ENCODE results near the gene PTEN.

PTEN gene

GRCh38 chr10:87960230-87960629 lies 96.8 kb downstream of the PTEN start:
- Histone ChIP-seq H3K36me3 (peaks cover 68% of the 10 kb centered on the region), H3K9ac (no peak overlapping the region), H3K4me3 (no peak overlapping the region), H3K4me2 (no peak overlapping the region), H3K27me3 (no peaks in the 10 kb centered on the region), H3K27ac (no peak overlapping the region), H4K20me1 (peaks cover 17% of the 10 kb centered on the region; the same call in 1 of the 2 replicates), H3K4me1 (no peaks in the 10 kb centered on the region), H3K9me3 (no peaks in the 10 kb centered on the region)
- TF ChIP-seq Cebpa-rat (IDR thresholded peaks at IDR 0.05), result no peak

GRCh38 chr10:87961314-87961713 lies 97.9 kb downstream of the PTEN start:
- TF ChIP-seq Cebpa-rat (IDR thresholded peaks at IDR 0.05), result no peak
- H3K4me3 ChIP-seq, result no peak overlapping the region
- H3K36me3 ChIP-seq, result peaks cover 69% of the 10 kb centered on the region
- H3K9ac ChIP-seq, result no peak overlapping the region
- no peaks in the 10 kb centered on the region for H3K27me3 ChIP-seq
- H3K27ac ChIP-seq, result no peak overlapping the region
- no peaks in the 10 kb centered on the region for H3K4me1 ChIP-seq
- 0 out of 2 replicates have a peak, but pooled peaks cover 12% of the 10 kb centered on the region for H4K20me1 ChIP-seq
- no peaks in the 10 kb centered on the region for H3K9me3 ChIP-seq
- no peak overlapping the region for H3K4me2 ChIP-seq

- no peak overlapping the region for H3K9ac ChIP-seq
- H4K20me1 ChIP-seq, result 0 out of 2 replicates have a peak, but pooled peaks cover 12% of the 10 kb centered on the region
- no peak overlapping the region for H3K4me3 ChIP-seq
- H3K9me3 ChIP-seq, result no peaks in the 10 kb centered on the region
- no peak overlapping the region for H3K27ac ChIP-seq
- no peaks in the 10 kb centered on the region for H3K27me3 ChIP-seq
- H3K36me3 ChIP-seq, result peaks cover 46% of the 10 kb centered on the region
- no peak overlapping the region for H3K4me2 ChIP-seq
- H3K4me1 ChIP-seq, result no peaks in the 10 kb centered on the region
- TF ChIP-seq Cebpa-rat (IDR thresholded peaks at IDR 0.05), result no peak
Observed at GRCh38 chr10:87966459-87966858, 103.0 kb downstream of the PTEN start.

- no peaks in the 10 kb centered on the region for H3K9me3 ChIP-seq
- no peak overlapping the region for H3K4me2 ChIP-seq
- no peaks in the 10 kb centered on the region for H4K20me1 ChIP-seq
- H3K27me3 ChIP-seq, result no peaks in the 10 kb centered on the region
- H3K4me3 ChIP-seq, result no peak overlapping the region
- no peak overlapping the region for H3K27ac ChIP-seq
- no peaks in the 10 kb centered on the region for H3K4me1 ChIP-seq
- H3K9ac ChIP-seq, result no peak overlapping the region
- TF ChIP-seq Cebpa-rat (IDR thresholded peaks at IDR 0.05), result no peak
- no peaks in the 10 kb centered on the region for H3K36me3 ChIP-seq
Observed at GRCh38 chr10:87973635-87974034, 110.2 kb downstream of the PTEN start.

- Histone ChIP-seq H3K27ac (no peak overlapping the region), H3K4me1 (no peaks in the 10 kb centered on the region), H4K20me1 (no peaks in the 10 kb centered on the region), H3K36me3 (no peaks in the 10 kb centered on the region), H3K9me3 (no peaks in the 10 kb centered on the region), H3K9ac (no peak overlapping the region), H3K4me2 (no peak overlapping the region), H3K27me3 (no peaks in the 10 kb centered on the region), H3K4me3 (no peak overlapping the region)
- no peak for TF ChIP-seq Cebpa-rat (IDR thresholded peaks at IDR 0.05)
Observed at GRCh38 chr10:87974130-87974529, 110.7 kb downstream of the PTEN start.

- H4K20me1 ChIP-seq, result no peaks in the 10 kb centered on the region
- no peak overlapping the region for H3K27ac ChIP-seq
- no peaks in the 10 kb centered on the region for H3K36me3 ChIP-seq
- no peak overlapping the region for H3K4me2 ChIP-seq
- no peak for TF ChIP-seq Cebpa-rat (IDR thresholded peaks at IDR 0.05)
- no peaks in the 10 kb centered on the region for H3K4me1 ChIP-seq
- H3K4me3 ChIP-seq, result no peak overlapping the region
- H3K9me3 ChIP-seq, result no peaks in the 10 kb centered on the region
- H3K27me3 ChIP-seq, result no peaks in the 10 kb centered on the region
- no peak overlapping the region for H3K9ac ChIP-seq
Observed at GRCh38 chr10:87974769-87975168, 111.3 kb downstream of the PTEN start.

GRCh38 chr10:87976101-87976743 lies 112.8 kb downstream of the PTEN start:
- no peak overlapping the region for H3K4me2 ChIP-seq
- no peaks in the 10 kb centered on the region for H3K4me1 ChIP-seq
- H4K20me1 ChIP-seq, result no peaks in the 10 kb centered on the region
- no peak overlapping the region for H3K9ac ChIP-seq
- H3K9me3 ChIP-seq, result no peaks in the 10 kb centered on the region
- no peak overlapping the region for H3K27ac ChIP-seq
- no peaks in the 10 kb centered on the region for H3K36me3 ChIP-seq
- H3K4me3 ChIP-seq, result no peak overlapping the region
- TF ChIP-seq Cebpa-rat (IDR thresholded peaks at IDR 0.05), result no peak
- H3K27me3 ChIP-seq, result no peaks in the 10 kb centered on the region

GRCh38 chr10:87978166-87978565 lies 114.7 kb downstream of the PTEN start:
- no peaks in the 10 kb centered on the region for H3K36me3 ChIP-seq
- H3K27me3 ChIP-seq, result no peaks in the 10 kb centered on the region
- no peak overlapping the region for H3K27ac ChIP-seq
- no peak overlapping the region for H3K4me3 ChIP-seq
- no peaks in the 10 kb centered on the region for H3K4me1 ChIP-seq
- H3K9me3 ChIP-seq, result no peaks in the 10 kb centered on the region
- H4K20me1 ChIP-seq, result no peaks in the 10 kb centered on the region
- H3K4me2 ChIP-seq, result no peak overlapping the region
- no peak overlapping the region for H3K9ac ChIP-seq
- TF ChIP-seq Cebpa-rat (IDR thresholded peaks at IDR 0.05), result no peak

GRCh38 chr10:87979847-87980246 lies 116.4 kb downstream of the PTEN start:
- no peaks in the 10 kb centered on the region for H3K9me3 ChIP-seq
- TF ChIP-seq Cebpa-rat (IDR thresholded peaks at IDR 0.05), result no peak
- H3K4me2 ChIP-seq, result no peak overlapping the region
- H3K36me3 ChIP-seq, result no peaks in the 10 kb centered on the region
- H3K9ac ChIP-seq, result no peak overlapping the region
- no peak overlapping the region for H3K27ac ChIP-seq
- H3K4me3 ChIP-seq, result no peak overlapping the region
- H3K27me3 ChIP-seq, result no peaks in the 10 kb centered on the region
- H4K20me1 ChIP-seq, result no peaks in the 10 kb centered on the region
- H3K4me1 ChIP-seq, result no peaks in the 10 kb centered on the region

- no peaks in the 10 kb centered on the region for H4K20me1 ChIP-seq
- TF ChIP-seq Cebpa-rat (IDR thresholded peaks at IDR 0.05), result no peak
- no peak overlapping the region for H3K27ac ChIP-seq
- H3K4me3 ChIP-seq, result no peak overlapping the region
- no peaks in the 10 kb centered on the region for H3K27me3 ChIP-seq
- no peaks in the 10 kb centered on the region for H3K4me1 ChIP-seq
- H3K36me3 ChIP-seq, result no peaks in the 10 kb centered on the region
- H3K4me2 ChIP-seq, result no peak overlapping the region
- no peak overlapping the region for H3K9ac ChIP-seq
- H3K9me3 ChIP-seq, result no peaks in the 10 kb centered on the region
Observed at GRCh38 chr10:87983716-87984115, 120.3 kb downstream of the PTEN start.

GRCh38 chr10:87987206-87987605 lies 123.8 kb downstream of the PTEN start:
- Histone ChIP-seq H3K9ac (no peak overlapping the region), H4K20me1 (no peaks in the 10 kb centered on the region), H3K4me1 (no peaks in the 10 kb centered on the region), H3K27me3 (no peaks in the 10 kb centered on the region), H3K4me3 (no peak overlapping the region), H3K36me3 (no peaks in the 10 kb centered on the region), H3K4me2 (no peak overlapping the region), H3K27ac (no peak overlapping the region), H3K9me3 (no peaks in the 10 kb centered on the region)
- TF ChIP-seq Cebpa-rat (IDR thresholded peaks at IDR 0.05), result no peak
